Lung (tissue), 12 donors: ENCODE results near the gene LBHD2. TPM values are rescaled to one million over a fixed set of nuclear protein-coding genes. Genes with fewer than 3 reads are reported as not detected.
A peak's percentile ranks its signal among the peaks of the same experiment; 100 is the strongest.

Experiments used
- ATAC-seq: fragments of 200-7000 bp; cut with Tn5 transposase; one replicate; pipeline ENCODE4 v1.9.1; 2020; ENCODE audit warnings: moderate number of reproducible peaks; ENCODE audit not compliant: insufficient read depth, low FRiP score
- DNase-seq, 3 donors: peaks; one replicate each; pipeline ENCODE4 v3.0.0-alpha.2; 2013 to 2017
- H3K27ac ChIP-seq, 2 donors: one replicate each; pipeline ENCODE4 v1.5.1; 2013; ENCODE audit warnings: mild to moderate bottlenecking in 2 of 2, moderate library complexity in 2 of 2, control low read depth in 1 of 2, inconsistent platforms in 1 of 2, low read depth in 1 of 2, low read length in 1 of 2
- H3K27me3 ChIP-seq, 3 donors: one replicate each; pipeline ENCODE4 v1.5.1; 2013; ENCODE audit warnings: low read length in 2 of 3; ENCODE audit not compliant: control insufficient read depth in 3 of 3, insufficient read depth in 3 of 3
- H3K36me3 ChIP-seq, 4 donors: one replicate each; pipeline ENCODE4 v1.5.1; 2013; ENCODE audit warnings: low read length in 4 of 4, mild to moderate bottlenecking in 1 of 4, moderate library complexity in 1 of 4; ENCODE audit not compliant: control insufficient read depth in 4 of 4, insufficient read depth in 4 of 4
- H3K4me1 ChIP-seq, 5 donors: one replicate each; pipeline ENCODE4 v1.5.1; 2013; ENCODE audit warnings: low read length in 5 of 5, mild to moderate bottlenecking in 2 of 5, moderate library complexity in 1 of 5; ENCODE audit not compliant: control insufficient read depth in 5 of 5, insufficient read depth in 5 of 5
- H3K4me3 ChIP-seq: one replicate; pipeline ENCODE4 v1.5.1; 2013; ENCODE audit warnings: mild to moderate bottlenecking, control low read depth, moderate library complexity
- H3K9ac ChIP-seq, 2 donors: one replicate each; pipeline ENCODE4 v1.5.1; 2013; ENCODE audit warnings: low read length in 2 of 2, control low read depth in 1 of 2; ENCODE audit not compliant: insufficient read depth in 1 of 2
- H3K9me3 ChIP-seq, 4 donors: one replicate each; pipeline ENCODE4 v1.5.1; 2013; ENCODE audit warnings: low read length in 3 of 4, mild to moderate bottlenecking in 1 of 4, moderate library complexity in 1 of 4; ENCODE audit not compliant: control insufficient read depth in 4 of 4, insufficient read depth in 3 of 4
- CTCF ChIP-seq: IDR thresholded peaks from 2 replicates; pipeline ENCODE4 v1.5.1; 2012; ENCODE audit warnings: mild to moderate bottlenecking; ENCODE audit errors: control extremely low read depth, extremely low read depth
- WGBS, 2 donors: extraction: QIAGEN DNeasy Blood & Tissue Kit; methylation state at CpG; one replicate each; pipeline ENCODE4 v1.1.7; 2013; 5-methylcytosine and 5-hydroxymethylcytosine counted together
- polyA plus RNA-seq, 2 donors: library from polyadenylated mRNA; stranded (reverse); fragments of 200-250 nt; gene quantifications; one replicate each; pipeline ENCODE4 v1.2.1, GENCODE V29; 2013
- total RNA-seq, 2 donors: library from RNA; depleted of rRNA in 1 of 2; stranded (reverse); fragments of >200 nt in 1 of 2; gene quantifications; one replicate each; pipeline ENCODE4 v1.2.1, GENCODE V29; 2014 to 2021
- donor health status: control.
- donor health status: control.
- donor health status: Bipolar disorder and iron deficiency.
- donor health status: healthy.
- donor health status: DM: yes; HTN: yes; CAD: no.

The LBHD2 gene
- total and polyA plus RNA-seq, 4 donors = 0.08 TPM; not detected in 3

GRCh38 chr14:103055695-103056094 lies 28.3 kb upstream of the LBHD2 start:
- no peaks in the 10 kb centered on the region for H3K27me3 ChIP-seq
- H3K27ac ChIP-seq = peak overlapping the region; percentile 52 to 63
- H3K9me3 ChIP-seq = peaks cover 0 to 1% (median 0%) of the 10 kb centered on the region in 4 donors
- ATAC-seq (no peak), DNase-seq (peak in 2 of 3 donors; percentile 20 to 26)
- WGBS, 2 donors = 60 to 74% methylated on average over 8 of the region's 8 CpGs
- peak overlapping the region; percentile 12 to 64 for H3K9ac ChIP-seq
- H3K4me3 ChIP-seq = peak overlapping the region; percentile 38
- H3K36me3 ChIP-seq = no peaks in the 10 kb centered on the region
- no peak for TF ChIP-seq CTCF
- peaks cover 0 to 29% (median 11%) of the 10 kb centered on the region in 5 donors for H3K4me1 ChIP-seq

GRCh38 chr14:103056322-103057027 lies 27.5 kb upstream of the LBHD2 start:
- H3K4me3 ChIP-seq = peak overlapping the region; percentile 99
- peaks cover 0 to 29% (median 11%) of the 10 kb centered on the region in 5 donors for H3K4me1 ChIP-seq
- H3K9me3 ChIP-seq = peaks cover 0 to 1% (median 0%) of the 10 kb centered on the region in 4 donors
- TF ChIP-seq CTCF = no peak
- 2% methylated on average over 41 to 50 of the region's 50 CpGs for WGBS, 2 donors
- peak overlapping the region; percentile 96 to 99 for H3K27ac ChIP-seq
- no peaks in the 10 kb centered on the region for H3K27me3 ChIP-seq
- H3K9ac ChIP-seq = peak overlapping the region; percentile 12 to 64
- no peaks in the 10 kb centered on the region for H3K36me3 ChIP-seq
- peak; percentile 86 to 89 (median 87) for DNase-seq
- peak; percentile 29 for ATAC-seq

- peak; percentile 19 to 26 (median 20) for DNase-seq
- WGBS, 2 donors = 0 to 1% methylated on average over 25 to 53 of the region's 53 CpGs
- peak overlapping the region; percentile 99 for H3K4me3 ChIP-seq
- peak overlapping the region; percentile 96 to 99 for H3K27ac ChIP-seq
- TF ChIP-seq CTCF = no peak
- no peaks in the 10 kb centered on the region for H3K36me3 ChIP-seq
- no peak for ATAC-seq
- H3K9ac ChIP-seq = no peak overlapping the region
- peaks cover 0 to 1% (median 0%) of the 10 kb centered on the region in 4 donors for H3K9me3 ChIP-seq
- peaks cover 0 to 29% (median 11%) of the 10 kb centered on the region in 5 donors for H3K4me1 ChIP-seq
- no peaks in the 10 kb centered on the region for H3K27me3 ChIP-seq
These were observed 27.0 kb upstream of the LBHD2 start for GRCh38 chr14:103057028-103057371.
